SH-SY5Y (cell line): ENCODE measurements around the gene SOWAHD.

ENCODE experiments used
- GATA2 ChIP-seq: IDR thresholded peaks from 2 replicates; pipeline ENCODE4 v1.6.1; 2011; ENCODE audit warnings: mild to moderate bottlenecking, low read depth, low read length
- GATA3 ChIP-seq: IDR thresholded peaks from 2 replicates; pipeline ENCODE4 v1.6.1; 2011; ENCODE audit warnings: low read depth, mild to moderate bottlenecking, low read length, moderate library complexity

DNA sequence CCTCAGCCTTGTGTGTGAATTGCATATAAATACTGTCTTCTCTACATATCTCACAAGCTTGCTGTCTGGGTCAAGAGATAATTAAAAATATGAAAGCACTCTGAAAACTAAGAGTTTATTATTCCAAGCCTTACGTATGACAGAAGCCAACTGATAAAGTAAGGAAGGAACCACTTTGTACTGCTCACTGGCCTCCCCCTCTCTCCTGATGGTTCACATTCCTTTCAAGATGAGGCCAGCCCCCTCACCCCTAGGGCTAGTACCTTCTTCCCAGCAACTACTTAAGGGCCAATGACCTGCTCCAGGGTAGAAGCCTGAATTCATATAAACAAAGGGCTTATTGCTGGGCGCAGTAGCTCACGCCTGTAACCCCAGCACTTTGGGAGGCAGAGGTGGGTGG is 5.4 kb upstream of the SOWAHD start:
- TF ChIP-seq GATA3: no peak
- no peak for TF ChIP-seq GATA2
